Fibroblast of lung (primary cell): ENCODE data around the gene CAMTA1. TPM values are rescaled to one million over a fixed set of nuclear protein-coding genes. Genes with fewer than 3 reads are reported as not detected.

ENCODE experiments used
- DNase-seq, 2 donors: peaks; one replicate each; pipeline versions ENCODE4 v3.0.0 to v3.0.0-alpha.2; 2010; ENCODE audit warnings: low read depth in 2 of 2
- H2AFZ ChIP-seq: 2 replicates; pipeline ENCODE4 v1.5.1; 2012; ENCODE audit warnings: low read length, control low read depth, inconsistent platforms
- H3K27ac ChIP-seq: 2 replicates; pipeline ENCODE4 v1.5.1; 2011; ENCODE audit warnings: low read length, control low read depth; ENCODE audit not compliant: insufficient read depth
- H3K27me3 ChIP-seq: 2 replicates; pipeline ENCODE4 v1.5.1; 2011; ENCODE audit warnings: mild to moderate bottlenecking, low read length; ENCODE audit not compliant: control insufficient read depth, insufficient read depth
- H3K36me3 ChIP-seq: 2 replicates; pipeline ENCODE4 v1.5.1; 2011; ENCODE audit warnings: low read length; ENCODE audit not compliant: control insufficient read depth, insufficient read depth
- H3K4me1 ChIP-seq: 2 replicates; pipeline ENCODE4 v1.5.1; 2011; ENCODE audit warnings: low read length; ENCODE audit not compliant: control insufficient read depth, insufficient read depth; ENCODE audit errors: extremely low read depth
- H3K4me2 ChIP-seq: 2 replicates; pipeline ENCODE4 v1.5.1; 2011; ENCODE audit warnings: low read length, control low read depth; ENCODE audit not compliant: insufficient read depth; ENCODE audit errors: extremely low read depth
- H3K4me3 ChIP-seq, 4 experiments: fragments of 200-600 bp in 1 of 4; sonication (generic) in 1 of 4; replicated peaks in 1 of 4; 2 replicates each; pipeline ENCODE4 v1.5.1; 2011 to 2016; ENCODE audit warnings: low read length in 4 of 4, low read depth in 3 of 4, mild to moderate bottlenecking in 3 of 4, control low read depth in 2 of 4, inconsistent platforms in 1 of 4, mixed read lengths in 1 of 4; ENCODE audit not compliant: insufficient read depth in 1 of 4; ENCODE audit errors: control extremely low read depth in 1 of 4
- H3K79me2 ChIP-seq: 2 replicates; pipeline ENCODE4 v1.5.1; 2012; ENCODE audit warnings: mild to moderate bottlenecking, low read length, inconsistent platforms; ENCODE audit not compliant: control insufficient read depth, insufficient read depth
- H3K9ac ChIP-seq: 2 replicates; pipeline ENCODE4 v1.5.1; 2011; ENCODE audit warnings: mild to moderate bottlenecking, low read length, control low read depth; ENCODE audit not compliant: insufficient read depth
- H3K9me3 ChIP-seq: 2 replicates; pipeline ENCODE4 v1.5.1; 2012; ENCODE audit warnings: low read depth, low read length; ENCODE audit not compliant: control insufficient read depth, insufficient read depth
- H4K20me1 ChIP-seq: 2 replicates; pipeline ENCODE4 v1.5.1; 2011; ENCODE audit warnings: low read length; ENCODE audit not compliant: control insufficient read depth, insufficient read depth; ENCODE audit errors: extremely low read depth
- EZH2 ChIP-seq: IDR thresholded peaks from 2 replicates; pipeline ENCODE4 v1.5.1; 2012; ENCODE audit warnings: low read length, control low read depth, mild to moderate bottlenecking; ENCODE audit errors: missing control alignments
- polyA plus RNA-seq, 2 donors: library from polyadenylated mRNA; depleted of rRNA in 1 of 2; stranded (reverse) in 1 of 2; unstranded in 1 of 2; fragments of >200 nt; gene quantifications; 2 replicates each; pipeline ENCODE4 v1.2.1, GENCODE V29; 2011 to 2012; ENCODE audit warnings: missing spikeins in 1 of 2
- total RNA-seq: library from RNA; depleted of rRNA; stranded (reverse); fragments of >200 nt; gene quantifications from 2 replicates; pipeline ENCODE4 v1.2.1, GENCODE V29; 2014
- TF ChIP-seq, protein P1 (sequence below), 2 donors: IDR thresholded peaks in 1 of 2; conservative IDR thresholded peaks in 1 of 2; 1 replicate in 1 of 2; 2 replicates in 1 of 2; pipeline ENCODE4 v1.5.1; 2011 to 2012; ENCODE audit warnings: low read length in 2 of 2, control low read depth in 1 of 2, inconsistent platforms in 1 of 2, low read depth in 1 of 2, mild to moderate bottlenecking in 1 of 2

Gene CAMTA1
- total and polyA plus RNA-seq, 2 donors (not counting 1 experiment from before 2014, with no cell fraction given): 47.6 to 86.0 TPM

GRCh38 chr1:7111853-7112252, 326.6 kb downstream of the CAMTA1 start:
- Histone ChIP-seq H4K20me1 (no peaks in the 10 kb centered on the region), H3K36me3 (no peaks in the 10 kb centered on the region), H3K9me3 (no peaks in the 10 kb centered on the region), H2AFZ (no peak overlapping the region), H3K9ac (no peak overlapping the region), H3K4me1 (no peaks in the 10 kb centered on the region), H3K27ac (no peak overlapping the region), H3K79me2 (no peaks in the 10 kb centered on the region), H3K4me3 (no peak overlapping the region), H3K27me3 (no peaks in the 10 kb centered on the region), H3K4me2 (no peak overlapping the region)
- no peak for DNase-seq
- no peak for TF ChIP-seq EZH2
- TF ChIP-seq, protein P1, sequence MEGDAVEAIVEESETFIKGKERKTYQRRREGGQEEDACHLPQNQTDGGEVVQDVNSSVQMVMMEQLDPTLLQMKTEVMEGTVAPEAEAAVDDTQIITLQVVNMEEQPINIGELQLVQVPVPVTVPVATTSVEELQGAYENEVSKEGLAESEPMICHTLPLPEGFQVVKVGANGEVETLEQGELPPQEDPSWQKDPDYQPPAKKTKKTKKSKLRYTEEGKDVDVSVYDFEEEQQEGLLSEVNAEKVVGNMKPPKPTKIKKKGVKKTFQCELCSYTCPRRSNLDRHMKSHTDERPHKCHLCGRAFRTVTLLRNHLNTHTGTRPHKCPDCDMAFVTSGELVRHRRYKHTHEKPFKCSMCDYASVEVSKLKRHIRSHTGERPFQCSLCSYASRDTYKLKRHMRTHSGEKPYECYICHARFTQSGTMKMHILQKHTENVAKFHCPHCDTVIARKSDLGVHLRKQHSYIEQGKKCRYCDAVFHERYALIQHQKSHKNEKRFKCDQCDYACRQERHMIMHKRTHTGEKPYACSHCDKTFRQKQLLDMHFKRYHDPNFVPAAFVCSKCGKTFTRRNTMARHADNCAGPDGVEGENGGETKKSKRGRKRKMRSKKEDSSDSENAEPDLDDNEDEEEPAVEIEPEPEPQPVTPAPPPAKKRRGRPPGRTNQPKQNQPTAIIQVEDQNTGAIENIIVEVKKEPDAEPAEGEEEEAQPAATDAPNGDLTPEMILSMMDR (conservative IDR thresholded peaks at IDR 0.05 in 1 of 2, IDR thresholded peaks at IDR 0.05 in 1 of 2; ENCODE audit: low read depth in 1 of 2, low read length in 2 of 2): no peak

GRCh38 chr1:7113136-7113535, 327.9 kb downstream of the CAMTA1 start:
- H3K9me3 ChIP-seq: no peaks in the 10 kb centered on the region
- H3K4me3 ChIP-seq: no peak overlapping the region
- H3K27ac ChIP-seq: no peak overlapping the region
- TF ChIP-seq, protein P1 (conservative IDR thresholded peaks at IDR 0.05 in 1 of 2, IDR thresholded peaks at IDR 0.05 in 1 of 2; ENCODE audit: low read depth in 1 of 2, low read length in 2 of 2): no peak
- no peak for TF ChIP-seq EZH2
- peaks cover 3% of the 10 kb centered on the region for H3K4me1 ChIP-seq
- no peaks in the 10 kb centered on the region for H3K36me3 ChIP-seq
- H3K4me2 ChIP-seq: no peak overlapping the region
- no peak for DNase-seq
- no peak overlapping the region for H2AFZ ChIP-seq
- no peaks in the 10 kb centered on the region for H3K79me2 ChIP-seq
- H3K9ac ChIP-seq: no peak overlapping the region
- no peaks in the 10 kb centered on the region for H4K20me1 ChIP-seq
- no peaks in the 10 kb centered on the region for H3K27me3 ChIP-seq

DNA sequence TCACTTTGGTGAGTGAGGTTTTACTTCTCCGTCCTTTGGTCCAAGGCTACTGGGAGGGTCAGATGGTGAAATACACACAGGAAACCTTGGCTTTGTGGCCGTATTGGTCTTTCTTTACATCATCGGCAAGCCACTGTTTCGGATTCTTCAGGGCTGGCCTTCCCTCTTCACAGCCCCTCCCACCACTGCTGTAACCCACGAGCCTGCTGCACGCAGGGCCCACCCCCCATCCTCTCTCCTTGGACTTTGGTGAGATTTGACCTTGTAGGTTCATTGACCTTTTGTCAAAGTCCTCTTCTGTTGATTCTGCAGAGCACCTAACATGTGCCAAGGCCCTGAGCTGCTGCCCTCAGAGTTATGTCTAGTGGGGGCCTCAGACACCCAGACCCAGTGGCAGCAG, 328.6 kb downstream of the CAMTA1 start:
- TF ChIP-seq, protein P1 (conservative IDR thresholded peaks at IDR 0.05 in 1 of 2, IDR thresholded peaks at IDR 0.05 in 1 of 2; ENCODE audit: low read depth in 1 of 2, low read length in 2 of 2): no peak
- no peak for TF ChIP-seq EZH2
- Histone ChIP-seq H3K36me3 (no peaks in the 10 kb centered on the region), H3K79me2 (no peaks in the 10 kb centered on the region), H3K4me3 (no peak overlapping the region), H3K27ac (no peak overlapping the region), H3K4me2 (no peak overlapping the region), H3K9ac (no peak overlapping the region), H2AFZ (no peak overlapping the region), H3K4me1 (peaks cover 3% of the 10 kb centered on the region), H3K9me3 (no peaks in the 10 kb centered on the region), H3K27me3 (no peaks in the 10 kb centered on the region), H4K20me1 (no peaks in the 10 kb centered on the region)
- no peak for DNase-seq
